HCT116 (cell line): ENCODE measurements around the gene GSG1L. TPM values are rescaled to one million over a fixed set of nuclear protein-coding genes. Genes with fewer than 3 reads are reported as not detected.

Experiments
- ATAC-seq: fragments of 200-7000 bp; cut with Tn5 transposase; 2 replicates; pipeline ENCODE4 v1.9.1; 2020; ENCODE audit warnings: mild to moderate bottlenecking, moderate library complexity
- BruUV-seq: library from RNA; stranded (reverse); fragments of 400-500 nt; replicated peaks from 2 replicates; lab custom pipeline; 2021; lab: Mats Ljungman, UMichigan
- CTCF ChIA-PET: fragments of 300-600 bp; sonication (Branson Sonifier 250); formaldehyde crosslinking; loops from one replicate; lab custom pipeline; 2021; ENCODE audit warnings: antibody characterized with exemption; lab: Charles Lee
- POLR2A ChIA-PET: fragments of 300-600, 350-600 bp; sonication (Branson Sonifier 250); formaldehyde crosslinking; loops from one replicate; lab custom pipeline; 2021; ENCODE audit warnings: antibody characterized with exemption; lab: Charles Lee
- RAD21 ChIA-PET, 2 experiments: fragments of 300-600 bp; sonication (Branson Sonifier 250); formaldehyde crosslinking; loops; one replicate each; lab custom pipeline; 2023; ENCODE audit warnings: low total read pairs in 2 of 2; ENCODE audit not compliant: uncharacterized antibody in 2 of 2, unreplicated experiment in 2 of 2, low non-redundant PET in 1 of 2; lab: Charles Lee
- DNase-seq: peaks from one replicate; pipeline ENCODE4 v3.0.0-alpha.2; 2010; ENCODE audit warnings: low read depth, low spot score
- H2AFZ ChIP-seq: fragments of 200-600 bp; shearing (Covaris generic), sonication (generic); 2 replicates; pipeline ENCODE4 v1.6.1; 2017; ENCODE audit warnings: low read depth, mixed run types, mixed read lengths, antibody characterized with exemption, low read length; ENCODE audit not compliant: poor library complexity, severe bottlenecking
- H3K27ac ChIP-seq: 2 replicates; pipeline ENCODE4 v1.5.1; 2012; ENCODE audit warnings: low read depth, low read length
- H3K27me3 ChIP-seq: fragments of 200-600 bp; sonication (generic); 2 replicates; pipeline ENCODE4 v1.6.1; 2016; ENCODE audit warnings: mixed run types, low read length, mixed read lengths; ENCODE audit not compliant: insufficient read depth
- H3K36me3 ChIP-seq, 2 experiments: fragments of 200-500 bp in 1 of 2; fragments of 200-600 bp in 1 of 2; sonication (Bioruptor generic) in 1 of 2; sonication (generic) in 1 of 2; 2 replicates each; pipeline versions ENCODE4 v1.5.1 to v1.6.1; 2014 to 2016; ENCODE audit warnings: low read length in 2 of 2, inconsistent platforms in 1 of 2, mixed read lengths in 1 of 2, mixed run types in 1 of 2; ENCODE audit not compliant: insufficient read depth in 2 of 2, control insufficient read depth in 1 of 2
- H3K4me1 ChIP-seq, 2 experiments: fragments of 200-600 bp in 1 of 2; sonication (generic) in 1 of 2; 2 replicates each; pipeline versions ENCODE4 v1.5.1 to v1.6.1; 2012 to 2017; ENCODE audit warnings: low read length in 2 of 2, inconsistent platforms in 1 of 2, mild to moderate bottlenecking in 1 of 2, mixed read lengths in 1 of 2, mixed run types in 1 of 2, moderate library complexity in 1 of 2; ENCODE audit not compliant: insufficient read depth in 2 of 2, control insufficient read depth in 1 of 2
- H3K4me2 ChIP-seq: fragments of 200-600 bp; sonication (generic); 2 replicates; pipeline ENCODE4 v1.6.1; 2017; ENCODE audit warnings: mixed run types, low read length, mixed read lengths
- H3K4me3 ChIP-seq, 2 experiments: fragments of 200-600 bp in 1 of 2; sonication (generic) in 1 of 2; replicated peaks in 1 of 2; 2 replicates each; pipeline ENCODE4 v1.5.1; 2011 to 2016; ENCODE audit warnings: low read length in 2 of 2, control low read depth in 1 of 2, low read depth in 1 of 2, mild to moderate bottlenecking in 1 of 2, mixed read lengths in 1 of 2, mixed run types in 1 of 2
- H3K79me2 ChIP-seq: fragments of 200-600 bp; sonication (generic); 2 replicates; pipeline ENCODE4 v1.6.1; 2017; ENCODE audit warnings: mild to moderate bottlenecking, mixed run types, low read length, moderate library complexity, mixed read lengths; ENCODE audit not compliant: insufficient read depth
- H3K9ac ChIP-seq: fragments of 200-600 bp; sonication (generic); 2 replicates; pipeline ENCODE4 v1.6.1; 2016; ENCODE audit warnings: low read length, mixed read lengths
- H3K9me2 ChIP-seq: fragments of 200-600 bp; sonication (generic), shearing (Covaris generic); 2 replicates; pipeline ENCODE4 v1.6.1; 2017; ENCODE audit warnings: mixed run types, mild to moderate bottlenecking, moderate library complexity; ENCODE audit not compliant: insufficient read depth
- H3K9me3 ChIP-seq, 2 experiments: fragments of 200-500 bp in 1 of 2; fragments of 200-600 bp in 1 of 2; sonication (Bioruptor generic) in 1 of 2; sonication (generic) in 1 of 2; 2 replicates each; pipeline ENCODE4 v1.6.1; 2014 to 2017; ENCODE audit warnings: low read length in 2 of 2, mixed read lengths in 2 of 2, inconsistent platforms in 1 of 2, low read depth in 1 of 2, mild to moderate bottlenecking in 1 of 2, mixed run types in 1 of 2, moderate library complexity in 1 of 2; ENCODE audit not compliant: control insufficient read depth in 1 of 2, insufficient read depth in 1 of 2
- H4K20me1 ChIP-seq: fragments of 200-600 bp; sonication (generic), shearing (Covaris generic); 2 replicates; pipeline ENCODE4 v1.6.1; 2017; ENCODE audit warnings: mixed run types, mild to moderate bottlenecking, moderate library complexity; ENCODE audit not compliant: insufficient read depth
- EGR1 ChIP-seq: IDR thresholded peaks from 2 replicates; pipeline ENCODE4 v1.6.1; 2012; ENCODE audit warnings: low read depth
- ELF1 ChIP-seq: IDR thresholded peaks from 2 replicates; pipeline ENCODE4 v1.6.1; 2012; ENCODE audit warnings: low read depth, borderline replicate concordance
- EZH2 ChIP-seq: fragments of 200-600 bp; sonication (generic); IDR thresholded peaks from 2 replicates; pipeline ENCODE4 v1.6.1; 2017; ENCODE audit warnings: antibody characterized with exemption, mixed run types
- EZH2phosphoT487 ChIP-seq: fragments of 200-600 bp; IDR thresholded peaks from 2 replicates; pipeline ENCODE4 v1.6.1; 2018; ENCODE audit warnings: antibody characterized with exemption, borderline replicate concordance
- FOSL1 ChIP-seq: IDR thresholded peaks from 2 replicates; pipeline ENCODE4 v1.6.1; 2012; ENCODE audit warnings: low read depth
- POLR2A ChIP-seq: IDR thresholded peaks from 2 replicates; pipeline ENCODE4 v1.7.0; 2011; ENCODE audit warnings: borderline replicate concordance; ENCODE audit not compliant: insufficient read depth, insufficient read length; ENCODE audit errors: extremely low read depth
- POLR2AphosphoS5 ChIP-seq: IDR thresholded peaks from 2 replicates; pipeline ENCODE4 v1.6.1; 2011; ENCODE audit warnings: mild to moderate bottlenecking, low read depth, low read length, moderate library complexity
- RAD21 ChIP-seq: IDR thresholded peaks from 2 replicates; pipeline ENCODE4 v1.6.1; 2012; ENCODE audit warnings: low read depth, mild to moderate bottlenecking
- SIN3A ChIP-seq: IDR thresholded peaks from 2 replicates; pipeline ENCODE4 v1.6.1; 2012; ENCODE audit warnings: low read depth
- SP1 ChIP-seq: IDR thresholded peaks from 2 replicates; pipeline ENCODE4 v1.6.1; 2012; ENCODE audit warnings: low read depth
- SRF ChIP-seq: IDR thresholded peaks from 2 replicates; pipeline ENCODE4 v1.6.1; 2012; ENCODE audit warnings: low read depth
- TCF7L2 ChIP-seq: IDR thresholded peaks from 2 replicates; pipeline ENCODE4 v1.7.0; 2011; ENCODE audit warnings: borderline replicate concordance, inconsistent platforms; ENCODE audit not compliant: insufficient read depth, insufficient read length; ENCODE audit errors: extremely low read depth
- YY1 ChIP-seq: IDR thresholded peaks from 2 replicates; pipeline ENCODE4 v1.6.1; 2011; ENCODE audit warnings: low read length, low read depth, moderate library complexity, mild to moderate bottlenecking; ENCODE audit not compliant: insufficient replicate concordance; ENCODE audit errors: extremely low read depth
- ZNF274 ChIP-seq: fragments of 200-500 bp; sonication (Bioruptor generic); IDR thresholded peaks from 2 replicates; pipeline ENCODE4 v1.6.1; 2014; ENCODE audit warnings: mild to moderate bottlenecking, low read depth, low read length, inconsistent platforms
- intact Hi-C: fragments of 100-400 bp; cut with micrococcal nuclease; formaldehyde crosslinking; loops from 2 replicates; pipeline ENCODE4 v1.10.0; 2022
- total RNA-seq: library from RNA; stranded (reverse); gene quantifications from one replicate; pipeline ENCODE4 v1.2.1, GENCODE V29; 2021; ENCODE audit not compliant: unreplicated experiment
- TF ChIP-seq, protein P1 (sequence below): IDR thresholded peaks from 2 replicates; pipeline ENCODE4 v1.6.1; 2012
- TF ChIP-seq, protein P2 (sequence below): IDR thresholded peaks from 2 replicates; pipeline ENCODE4 v1.6.1; 2011; ENCODE audit warnings: mild to moderate bottlenecking, low read length, moderate library complexity; ENCODE audit not compliant: insufficient replicate concordance; ENCODE audit errors: extremely low read depth
- TF ChIP-seq, protein P3 (sequence below): IDR thresholded peaks from 2 replicates; pipeline ENCODE4 v1.6.1; 2012; ENCODE audit warnings: low read depth
- TF ChIP-seq, protein P4 (sequence below), 3 experiments: fragments of 200-600 bp in 1 of 3; sonication (generic) in 1 of 3; IDR thresholded peaks in 2 of 3; conservative IDR thresholded peaks in 1 of 3; 2 replicates each; pipeline ENCODE4 v1.5.1; 2012 to 2017; ENCODE audit warnings: low read depth in 2 of 3, low read length in 2 of 3, antibody characterized with exemption in 1 of 3, borderline replicate concordance in 1 of 3, control low read depth in 1 of 3, mild to moderate bottlenecking in 1 of 3, mixed read lengths in 1 of 3, mixed run types in 1 of 3, moderate library complexity in 1 of 3; ENCODE audit not compliant: insufficient read depth in 1 of 3
- TF ChIP-seq, protein P5 (sequence below): IDR thresholded peaks from 2 replicates; pipeline ENCODE4 v1.6.1; 2012

The GSG1L gene
- total RNA-seq, 1 experiment from 2014 or later: not detected

DNA sequence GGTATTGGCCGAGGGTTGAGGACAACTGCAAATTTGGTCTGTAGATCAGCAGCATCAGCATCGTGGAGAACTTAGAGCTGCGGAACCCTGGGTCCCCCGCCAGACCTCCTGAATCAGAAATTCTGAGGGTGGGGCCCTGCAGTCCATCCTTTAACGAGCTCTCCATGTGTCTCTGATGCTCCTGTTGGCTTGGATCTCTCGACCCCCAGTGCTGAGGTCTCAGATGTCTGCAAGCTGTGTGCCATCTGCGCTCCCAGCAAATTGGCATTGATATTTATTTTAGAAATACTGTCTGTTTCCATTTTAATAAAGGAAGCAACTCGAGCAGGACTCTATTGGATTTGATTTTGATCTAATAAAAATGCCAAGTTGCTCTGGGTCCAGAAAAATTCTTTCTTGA, 263.6 kb downstream of the GSG1L start:
- Histone ChIP-seq H3K9me2 (no peaks in the 10 kb centered on the region), H4K20me1 (no peaks in the 10 kb centered on the region), H3K4me2 (no peak overlapping the region), H3K27ac (no peak overlapping the region), H3K9me3 (no peaks in the 10 kb centered on the region), H3K36me3 (no peaks in the 10 kb centered on the region), H2AFZ (no peak overlapping the region), H3K4me3 (no peak overlapping the region), H3K9ac (no peak overlapping the region), H3K79me2 (no peaks in the 10 kb centered on the region), H3K27me3 (peaks cover 37% of the 10 kb centered on the region), H3K4me1 (no peaks in the 10 kb centered on the region)
- DNase-seq (no peak), ATAC-seq (no peak)
- TF ChIP-seq EGR1: no peak
- no peak for TF ChIP-seq RAD21
- TF ChIP-seq, protein P1, sequence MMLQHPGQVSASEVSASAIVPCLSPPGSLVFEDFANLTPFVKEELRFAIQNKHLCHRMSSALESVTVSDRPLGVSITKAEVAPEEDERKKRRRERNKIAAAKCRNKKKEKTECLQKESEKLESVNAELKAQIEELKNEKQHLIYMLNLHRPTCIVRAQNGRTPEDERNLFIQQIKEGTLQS: no peak
- TF ChIP-seq, protein P2, sequence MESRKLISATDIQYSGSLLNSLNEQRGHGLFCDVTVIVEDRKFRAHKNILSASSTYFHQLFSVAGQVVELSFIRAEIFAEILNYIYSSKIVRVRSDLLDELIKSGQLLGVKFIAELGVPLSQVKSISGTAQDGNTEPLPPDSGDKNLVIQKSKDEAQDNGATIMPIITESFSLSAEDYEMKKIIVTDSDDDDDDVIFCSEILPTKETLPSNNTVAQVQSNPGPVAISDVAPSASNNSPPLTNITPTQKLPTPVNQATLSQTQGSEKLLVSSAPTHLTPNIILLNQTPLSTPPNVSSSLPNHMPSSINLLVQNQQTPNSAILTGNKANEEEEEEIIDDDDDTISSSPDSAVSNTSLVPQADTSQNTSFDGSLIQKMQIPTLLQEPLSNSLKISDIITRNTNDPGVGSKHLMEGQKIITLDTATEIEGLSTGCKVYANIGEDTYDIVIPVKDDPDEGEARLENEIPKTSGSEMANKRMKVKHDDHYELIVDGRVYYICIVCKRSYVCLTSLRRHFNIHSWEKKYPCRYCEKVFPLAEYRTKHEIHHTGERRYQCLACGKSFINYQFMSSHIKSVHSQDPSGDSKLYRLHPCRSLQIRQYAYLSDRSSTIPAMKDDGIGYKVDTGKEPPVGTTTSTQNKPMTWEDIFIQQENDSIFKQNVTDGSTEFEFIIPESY: no peak
- no peak for TF ChIP-seq TCF7L2
- TF ChIP-seq, protein P3, sequence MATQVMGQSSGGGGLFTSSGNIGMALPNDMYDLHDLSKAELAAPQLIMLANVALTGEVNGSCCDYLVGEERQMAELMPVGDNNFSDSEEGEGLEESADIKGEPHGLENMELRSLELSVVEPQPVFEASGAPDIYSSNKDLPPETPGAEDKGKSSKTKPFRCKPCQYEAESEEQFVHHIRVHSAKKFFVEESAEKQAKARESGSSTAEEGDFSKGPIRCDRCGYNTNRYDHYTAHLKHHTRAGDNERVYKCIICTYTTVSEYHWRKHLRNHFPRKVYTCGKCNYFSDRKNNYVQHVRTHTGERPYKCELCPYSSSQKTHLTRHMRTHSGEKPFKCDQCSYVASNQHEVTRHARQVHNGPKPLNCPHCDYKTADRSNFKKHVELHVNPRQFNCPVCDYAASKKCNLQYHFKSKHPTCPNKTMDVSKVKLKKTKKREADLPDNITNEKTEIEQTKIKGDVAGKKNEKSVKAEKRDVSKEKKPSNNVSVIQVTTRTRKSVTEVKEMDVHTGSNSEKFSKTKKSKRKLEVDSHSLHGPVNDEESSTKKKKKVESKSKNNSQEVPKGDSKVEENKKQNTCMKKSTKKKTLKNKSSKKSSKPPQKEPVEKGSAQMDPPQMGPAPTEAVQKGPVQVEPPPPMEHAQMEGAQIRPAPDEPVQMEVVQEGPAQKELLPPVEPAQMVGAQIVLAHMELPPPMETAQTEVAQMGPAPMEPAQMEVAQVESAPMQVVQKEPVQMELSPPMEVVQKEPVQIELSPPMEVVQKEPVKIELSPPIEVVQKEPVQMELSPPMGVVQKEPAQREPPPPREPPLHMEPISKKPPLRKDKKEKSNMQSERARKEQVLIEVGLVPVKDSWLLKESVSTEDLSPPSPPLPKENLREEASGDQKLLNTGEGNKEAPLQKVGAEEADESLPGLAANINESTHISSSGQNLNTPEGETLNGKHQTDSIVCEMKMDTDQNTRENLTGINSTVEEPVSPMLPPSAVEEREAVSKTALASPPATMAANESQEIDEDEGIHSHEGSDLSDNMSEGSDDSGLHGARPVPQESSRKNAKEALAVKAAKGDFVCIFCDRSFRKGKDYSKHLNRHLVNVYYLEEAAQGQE: no peak
- no peak for TF ChIP-seq ZNF274
- TF ChIP-seq FOSL1: no peak
- TF ChIP-seq SRF: no peak
- TF ChIP-seq SP1: no peak
- TF ChIP-seq YY1: no peak
- TF ChIP-seq SIN3A: no peak
- TF ChIP-seq, protein P4, sequence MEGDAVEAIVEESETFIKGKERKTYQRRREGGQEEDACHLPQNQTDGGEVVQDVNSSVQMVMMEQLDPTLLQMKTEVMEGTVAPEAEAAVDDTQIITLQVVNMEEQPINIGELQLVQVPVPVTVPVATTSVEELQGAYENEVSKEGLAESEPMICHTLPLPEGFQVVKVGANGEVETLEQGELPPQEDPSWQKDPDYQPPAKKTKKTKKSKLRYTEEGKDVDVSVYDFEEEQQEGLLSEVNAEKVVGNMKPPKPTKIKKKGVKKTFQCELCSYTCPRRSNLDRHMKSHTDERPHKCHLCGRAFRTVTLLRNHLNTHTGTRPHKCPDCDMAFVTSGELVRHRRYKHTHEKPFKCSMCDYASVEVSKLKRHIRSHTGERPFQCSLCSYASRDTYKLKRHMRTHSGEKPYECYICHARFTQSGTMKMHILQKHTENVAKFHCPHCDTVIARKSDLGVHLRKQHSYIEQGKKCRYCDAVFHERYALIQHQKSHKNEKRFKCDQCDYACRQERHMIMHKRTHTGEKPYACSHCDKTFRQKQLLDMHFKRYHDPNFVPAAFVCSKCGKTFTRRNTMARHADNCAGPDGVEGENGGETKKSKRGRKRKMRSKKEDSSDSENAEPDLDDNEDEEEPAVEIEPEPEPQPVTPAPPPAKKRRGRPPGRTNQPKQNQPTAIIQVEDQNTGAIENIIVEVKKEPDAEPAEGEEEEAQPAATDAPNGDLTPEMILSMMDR (IDR thresholded peaks at IDR 0.05 in 2 of 3, conservative IDR thresholded peaks at IDR 0.05 in 1 of 3; ENCODE audit: borderline replicate concordance in 1 of 3, insufficient read depth in 1 of 3, low read depth in 2 of 3, low read length in 2 of 3): no peak
- no peak for TF ChIP-seq EZH2phosphoT487
- TF ChIP-seq, protein P5, sequence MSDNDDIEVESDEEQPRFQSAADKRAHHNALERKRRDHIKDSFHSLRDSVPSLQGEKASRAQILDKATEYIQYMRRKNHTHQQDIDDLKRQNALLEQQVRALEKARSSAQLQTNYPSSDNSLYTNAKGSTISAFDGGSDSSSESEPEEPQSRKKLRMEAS: no peak
- no peak for TF ChIP-seq ELF1
- TF ChIP-seq POLR2A: no peak
- no peak for TF ChIP-seq EZH2
- no peak for TF ChIP-seq POLR2AphosphoS5
- ChIA-PET POLR2A (no interaction called here), CTCF (no interaction called here), RAD21 (no interaction called here)
- intact Hi-C loops: loop anchor here (10.0 kb wide), 1 partner anchor 115 kb away; no protein-coding TSS in a partner anchor
- no TSS peak for BruUV-seq
